ENCODE measurements around the gene ZFP69B.
"Not testable (repeated sequence)": the region's sequence is repeated elsewhere in the genome, so short reads cannot be mapped to it uniquely, and the experiment has no call there.

Gene ZFP69B

GRCh38 chr1:40438391-40439015, 11.8 kb upstream of the ZFP69B start:
- DNase-seq = no peak

GRCh38 chr1:40439247-40439646, 11.0 kb upstream of the ZFP69B start:
- no peak for DNase-seq

GRCh38 chr1:40450495-40451237, 390 bp downstream of the ZFP69B start:
- no peak for DNase-seq

- DNase-seq = no peak
Observed at GRCh38 chr1:40451238-40451585, 936 bp downstream of the ZFP69B start.

GRCh38 chr1:40454873-40455272, 4.6 kb downstream of the ZFP69B start:
- no peak for DNase-seq

- DNase-seq = no peak
Observed at GRCh38 chr1:40462956-40463590, 12.8 kb downstream of the ZFP69B start.

- no peak for DNase-seq
Observed at GRCh38 chr1:40469327-40469726, 19.1 kb downstream of the ZFP69B start.

GRCh38 chr1:40475268-40475667, 25.0 kb downstream of the ZFP69B start:
- no peak for DNase-seq

- no peak for DNase-seq
Observed at GRCh38 chr1:40476924-40477677, 26.8 kb downstream of the ZFP69B start, which contains the start of gene ZFP69. ZFP69 (plus strand) TSS chr1:40477290; CDS start chr1:40479362, 2,072 bp downstream.

- DNase-seq = no peak
Observed at GRCh38 chr1:40477678-40478053, 27.4 kb downstream of the ZFP69B start.

- DNase-seq = no peak
Observed at GRCh38 chr1:40478276-40478675, 28.0 kb downstream of the ZFP69B start.

GRCh38 chr1:40479156-40479555, 28.9 kb downstream of the ZFP69B start:
- no peak for DNase-seq

GRCh38 chr1:40495315-40495903, 45.1 kb downstream of the ZFP69B start:
- DNase-seq = no peak

- DNase-seq = not testable (repeated sequence)
Observed at GRCh38 chr1:40502651-40503050, 52.4 kb downstream of the ZFP69B start.

GRCh38 chr1:40507973-40508372, 57.7 kb downstream of the ZFP69B start:
- DNase-seq = no peak

GRCh38 chr1:40508375-40509341, 58.4 kb downstream of the ZFP69B start, which contains the start of gene EXO5:
EXO5 (plus strand) TSS chr1:40508767; CDS start chr1:40514545, 5,778 bp downstream.
- peak; percentile 20 for DNase-seq
